HEK293 (cell line): ENCODE measurements around the gene TUNAR.

Experiments
- CTCF ChIP-seq: fragments of 450-650 bp; formaldehyde crosslinking; IDR thresholded peaks from 2 replicates; pipeline ENCODE4 v1.5.1; 2016; ENCODE audit warnings: missing biosample characterization, missing genetic modification characterization
- PRDM10 ChIP-seq: fragments of 450-650 bp; formaldehyde crosslinking; IDR thresholded peaks from 2 replicates; pipeline ENCODE4 v1.5.1; 2016; ENCODE audit warnings: missing biosample characterization, missing genetic modification characterization
- YY2 ChIP-seq: fragments of 450-650 bp; formaldehyde crosslinking; IDR thresholded peaks from 2 replicates; pipeline ENCODE4 v1.5.1; 2016; ENCODE audit warnings: missing biosample characterization, missing genetic modification characterization
- ZBTB8A ChIP-seq: fragments of 450-650 bp; formaldehyde crosslinking; IDR thresholded peaks from 2 replicates; pipeline ENCODE4 v1.5.1; 2016; ENCODE audit warnings: missing biosample characterization, missing genetic modification characterization
- ZFP3 ChIP-seq: fragments of 450-650 bp; formaldehyde crosslinking; IDR thresholded peaks from 2 replicates; pipeline ENCODE4 v1.5.1; 2016; ENCODE audit warnings: low read depth, missing biosample characterization, missing genetic modification characterization
- ZNF184 ChIP-seq: fragments of 450-650 bp; IDR thresholded peaks from 2 replicates; pipeline ENCODE4 v1.5.1; 2018; ENCODE audit warnings: missing biosample characterization, mild to moderate bottlenecking, missing genetic modification characterization
- ZNF302 ChIP-seq: fragments of 450-650 bp; formaldehyde crosslinking; IDR thresholded peaks from 2 replicates; pipeline ENCODE4 v1.5.1; 2016; ENCODE audit warnings: missing biosample characterization, missing genetic modification characterization, low read depth
- ZNF433 ChIP-seq: fragments of 450-650 bp; formaldehyde crosslinking; IDR thresholded peaks from 2 replicates; pipeline ENCODE4 v1.5.1; 2016; ENCODE audit warnings: missing biosample characterization, missing genetic modification characterization, low read depth
- ZNF513 ChIP-seq: fragments of 450-650 bp; IDR thresholded peaks from 2 replicates; pipeline ENCODE4 v1.5.1; 2018; ENCODE audit warnings: missing biosample characterization, missing genetic modification characterization
- ZNF530 ChIP-seq: fragments of 450-650 bp; formaldehyde crosslinking; IDR thresholded peaks from 2 replicates; pipeline ENCODE4 v1.5.1; 2016; ENCODE audit warnings: low read depth, missing biosample characterization, missing genetic modification characterization
- ZNF585B ChIP-seq: fragments of 450-650 bp; formaldehyde crosslinking; IDR thresholded peaks from 2 replicates; pipeline ENCODE4 v1.5.1; 2016; ENCODE audit warnings: missing biosample characterization, missing genetic modification characterization

- TF ChIP-seq PRDM10 (tag by site-specific recombination) (no peak), CTCF (tag by site-specific recombination) (no peak), ZFP3 (no peak), ZNF513 (tag by site-specific recombination) (no peak), ZNF433 (tag by site-specific recombination) (no peak), YY2 (tag by site-specific recombination) (no peak), ZNF302 (tag by site-specific recombination) (no peak), ZBTB8A (tag by site-specific recombination) (no peak), ZNF585B (no peak), ZNF184 (tag by site-specific recombination) (no peak), ZNF530 (tag by site-specific recombination) (no peak)
Measured at GRCh38 chr14:95903616-95904107, 27.0 kb downstream of the TUNAR start.
